IMR-90 (cell line): ENCODE results near the gene SPATA25.

ENCODE experiments used
- BHLHE40 ChIP-seq: fragments of 150-350 bp; IDR thresholded peaks from 2 replicates; pipeline ENCODE4 v1.6.1; 2016; ENCODE audit warnings: mild to moderate bottlenecking, low read depth, low read length
- CEBPB ChIP-seq: IDR thresholded peaks from 2 replicates; pipeline ENCODE4 v1.6.1; 2012; ENCODE audit warnings: low read depth, low read length, improper control_type of control experiment
- CTCF ChIP-seq: conservative IDR thresholded peaks from 2 replicates; pipeline ENCODE4 v1.5.1; 2012; ENCODE audit warnings: mild to moderate bottlenecking, low read depth, low read length, improper control_type of control experiment
- ELK1 ChIP-seq: fragments of 150-350 bp; IDR thresholded peaks from 2 replicates; pipeline ENCODE4 v1.6.1; 2016; ENCODE audit warnings: low read depth, mild to moderate bottlenecking, low read length, moderate library complexity, borderline replicate concordance
- FOS ChIP-seq: fragments of 150-350 bp; IDR thresholded peaks from 2 replicates; pipeline ENCODE4 v1.6.1; 2016; ENCODE audit warnings: low read depth, low read length
- NFE2L2 ChIP-seq: fragments of 150-350 bp; IDR thresholded peaks from 2 replicates; pipeline ENCODE4 v1.6.1; 2016; ENCODE audit warnings: low read depth, mild to moderate bottlenecking, low read length
- POLR2A ChIP-seq: IDR thresholded peaks from 2 replicates; pipeline ENCODE4 v1.6.1; 2012; ENCODE audit warnings: mild to moderate bottlenecking, low read depth, low read length
- RAD21 ChIP-seq: IDR thresholded peaks from 2 replicates; pipeline ENCODE4 v1.6.1; 2012; ENCODE audit warnings: low read length, improper control_type of control experiment
- RCOR1 ChIP-seq: IDR thresholded peaks from 2 replicates; pipeline ENCODE4 v1.6.1; 2012; ENCODE audit warnings: mild to moderate bottlenecking, low read length, improper control_type of control experiment; ENCODE audit not compliant: insufficient replicate concordance
- RFX5 ChIP-seq: IDR thresholded peaks from 2 replicates; pipeline ENCODE4 v1.8.0; 2012; ENCODE audit warnings: low read depth, mild to moderate bottlenecking, low read length, moderate library complexity
- SMC3 ChIP-seq: fragments of 150-350 bp; IDR thresholded peaks from 2 replicates; pipeline ENCODE4 v1.6.1; 2016; ENCODE audit warnings: low read depth, mild to moderate bottlenecking, antibody characterized with exemption, low read length, moderate library complexity
- TF ChIP-seq, protein P1 (sequence below): fragments of 150-350 bp; IDR thresholded peaks from 2 replicates; pipeline ENCODE4 v1.6.1; 2017; ENCODE audit warnings: mild to moderate bottlenecking, antibody characterized with exemption, low read length, low read depth

DNA sequence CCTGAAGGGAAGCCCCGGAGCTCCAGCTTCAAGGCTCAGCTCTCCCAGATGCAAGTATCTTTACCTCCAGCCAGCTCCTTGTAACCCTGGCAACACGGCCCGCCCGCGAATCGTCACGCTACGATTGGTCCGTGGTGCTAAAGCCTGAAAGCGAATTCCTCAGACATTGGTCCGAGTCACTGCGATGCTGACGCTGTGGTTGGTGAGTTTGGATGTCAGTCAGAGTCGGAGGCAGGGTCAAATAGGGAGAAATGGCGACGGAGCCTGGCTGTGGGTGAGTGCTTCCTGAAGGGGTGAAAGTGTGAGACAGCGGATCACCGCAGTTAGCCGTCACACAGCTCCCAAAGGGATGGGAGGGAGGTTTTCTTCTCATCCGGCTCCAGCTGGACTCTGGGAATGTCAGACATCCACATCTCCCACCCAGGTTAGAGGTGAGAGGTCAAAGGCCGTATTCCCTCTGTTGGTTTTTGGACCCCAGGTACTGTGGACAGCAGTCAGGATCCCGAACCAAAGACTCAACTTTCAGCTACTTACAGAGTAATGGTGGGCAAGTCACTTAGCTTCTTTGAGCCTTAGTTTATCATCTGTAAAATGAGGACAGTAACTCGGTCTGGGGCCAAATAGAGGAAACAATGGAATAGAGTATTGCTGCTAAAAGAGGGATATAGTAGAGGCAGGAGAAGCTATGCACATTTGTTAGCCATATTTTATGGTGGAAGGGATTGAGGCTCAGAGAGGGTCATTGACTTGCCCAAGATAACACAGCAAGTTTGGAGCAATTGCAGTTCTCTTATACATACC is 6.2 kb downstream of the SPATA25 start, which contains the start of gene ZSWIM1:
- TF ChIP-seq POLR2A (peak; percentile 92), RAD21 (no peak), CTCF (no peak), NFE2L2 (no peak), ELK1 (no peak), CEBPB (no peak), RCOR1 (no peak), FOS (peak; percentile 67; the same call in 1 of the 2 replicates), BHLHE40 (no peak), RFX5 (peak; percentile 27; the same call in 1 of the 2 replicates), SMC3 (no peak)
- TF ChIP-seq, protein P1, sequence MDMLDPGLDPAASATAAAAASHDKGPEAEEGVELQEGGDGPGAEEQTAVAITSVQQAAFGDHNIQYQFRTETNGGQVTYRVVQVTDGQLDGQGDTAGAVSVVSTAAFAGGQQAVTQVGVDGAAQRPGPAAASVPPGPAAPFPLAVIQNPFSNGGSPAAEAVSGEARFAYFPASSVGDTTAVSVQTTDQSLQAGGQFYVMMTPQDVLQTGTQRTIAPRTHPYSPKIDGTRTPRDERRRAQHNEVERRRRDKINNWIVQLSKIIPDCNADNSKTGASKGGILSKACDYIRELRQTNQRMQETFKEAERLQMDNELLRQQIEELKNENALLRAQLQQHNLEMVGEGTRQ = no peak
